Astrocyte of the cerebellum (primary cell): ENCODE measurements around the gene TCERG1L.

Experiments
- DNase-seq: peaks from one replicate; pipeline ENCODE4 v3.0.0-alpha.2; 2011; ENCODE audit warnings: low read depth
- H3K4me3 ChIP-seq: 2 replicates; pipeline ENCODE4 v1.5.1; 2011; ENCODE audit warnings: mild to moderate bottlenecking, low read depth, low read length, moderate library complexity
- in situ Hi-C: cut with HindIII; loops from 2 replicates; pipeline ENCODE4 v1.10.0; 2017; ENCODE audit warnings: low sequenced_read_pairs
- TF ChIP-seq, protein P1 (sequence below): IDR thresholded peaks from 2 replicates; pipeline ENCODE4 v1.5.1; 2012; ENCODE audit warnings: low read length, low read depth, moderate library complexity, mild to moderate bottlenecking; ENCODE audit errors: missing control alignments

The TCERG1L gene

DNA sequence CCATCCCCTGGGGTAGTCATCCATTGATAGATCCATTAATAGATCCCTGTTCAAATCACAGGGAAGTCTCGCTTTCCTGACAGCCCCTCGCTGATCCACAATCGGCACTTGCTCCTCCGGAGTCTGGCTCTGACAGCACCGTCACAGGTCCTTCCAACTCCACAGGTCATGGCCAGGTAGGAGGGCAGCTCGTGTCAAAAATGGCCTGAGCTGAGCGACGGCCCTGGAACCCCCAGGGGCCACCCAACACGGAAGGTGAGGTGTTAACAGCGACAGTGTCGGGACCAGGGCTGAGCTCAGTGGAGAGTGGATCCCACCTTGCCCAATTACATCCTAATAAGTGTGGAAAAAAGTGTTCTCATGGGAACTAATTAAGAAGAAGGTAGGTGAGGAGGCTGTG is 219.8 kb downstream of the TCERG1L start:
- in situ Hi-C loops = no loop called here
- TF ChIP-seq, protein P1, sequence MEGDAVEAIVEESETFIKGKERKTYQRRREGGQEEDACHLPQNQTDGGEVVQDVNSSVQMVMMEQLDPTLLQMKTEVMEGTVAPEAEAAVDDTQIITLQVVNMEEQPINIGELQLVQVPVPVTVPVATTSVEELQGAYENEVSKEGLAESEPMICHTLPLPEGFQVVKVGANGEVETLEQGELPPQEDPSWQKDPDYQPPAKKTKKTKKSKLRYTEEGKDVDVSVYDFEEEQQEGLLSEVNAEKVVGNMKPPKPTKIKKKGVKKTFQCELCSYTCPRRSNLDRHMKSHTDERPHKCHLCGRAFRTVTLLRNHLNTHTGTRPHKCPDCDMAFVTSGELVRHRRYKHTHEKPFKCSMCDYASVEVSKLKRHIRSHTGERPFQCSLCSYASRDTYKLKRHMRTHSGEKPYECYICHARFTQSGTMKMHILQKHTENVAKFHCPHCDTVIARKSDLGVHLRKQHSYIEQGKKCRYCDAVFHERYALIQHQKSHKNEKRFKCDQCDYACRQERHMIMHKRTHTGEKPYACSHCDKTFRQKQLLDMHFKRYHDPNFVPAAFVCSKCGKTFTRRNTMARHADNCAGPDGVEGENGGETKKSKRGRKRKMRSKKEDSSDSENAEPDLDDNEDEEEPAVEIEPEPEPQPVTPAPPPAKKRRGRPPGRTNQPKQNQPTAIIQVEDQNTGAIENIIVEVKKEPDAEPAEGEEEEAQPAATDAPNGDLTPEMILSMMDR = no peak
- no peak overlapping the region for H3K4me3 ChIP-seq
- no peak for DNase-seq

DNA sequence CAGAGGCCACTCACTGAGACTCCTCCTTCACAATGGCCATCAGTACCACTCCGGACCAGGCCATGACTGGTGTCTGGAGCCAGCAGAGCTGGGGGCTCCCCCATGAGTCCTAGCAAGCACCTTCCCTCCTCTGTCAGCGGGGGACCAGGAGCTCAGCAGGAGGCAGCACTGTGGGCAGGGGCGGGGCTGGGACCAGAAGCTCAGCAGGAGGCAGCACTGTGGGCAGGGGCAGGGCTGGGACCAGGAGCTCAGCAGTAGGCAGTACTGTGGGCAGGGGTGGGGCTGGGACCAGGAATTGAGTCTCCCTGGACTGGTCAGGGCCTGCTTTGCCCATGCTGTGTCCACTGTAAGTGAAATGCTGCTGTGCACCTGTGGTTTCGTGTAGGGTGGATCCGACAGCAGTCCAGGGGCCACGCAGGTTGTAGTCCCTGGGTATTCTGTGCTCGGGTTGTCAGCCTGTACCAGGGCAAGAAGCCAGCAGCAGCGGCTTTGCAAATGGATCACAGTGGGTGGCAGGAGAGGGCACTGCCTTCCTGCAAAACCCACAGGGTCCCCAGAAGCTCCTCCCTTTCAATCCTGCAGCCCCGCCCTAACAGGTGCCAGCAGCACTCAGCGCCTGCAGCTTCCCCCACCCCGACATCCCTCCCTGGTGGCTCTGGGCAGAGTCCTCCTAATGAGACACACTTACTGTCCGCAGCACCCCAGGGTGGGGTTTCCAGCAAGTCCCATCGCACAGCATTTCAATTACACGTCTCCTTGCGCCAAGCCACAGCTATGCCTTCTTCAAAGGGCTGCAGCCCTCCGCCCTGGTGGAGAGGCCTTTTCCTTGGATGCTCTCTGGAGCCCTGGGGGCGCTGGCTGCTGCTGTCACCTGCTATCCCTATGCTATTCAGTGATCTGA is 220.5 kb downstream of the TCERG1L start:
- no peak for DNase-seq
- H3K4me3 ChIP-seq = no peak overlapping the region
- TF ChIP-seq, protein P1 = no peak
- in situ Hi-C loops = no loop called here

DNA sequence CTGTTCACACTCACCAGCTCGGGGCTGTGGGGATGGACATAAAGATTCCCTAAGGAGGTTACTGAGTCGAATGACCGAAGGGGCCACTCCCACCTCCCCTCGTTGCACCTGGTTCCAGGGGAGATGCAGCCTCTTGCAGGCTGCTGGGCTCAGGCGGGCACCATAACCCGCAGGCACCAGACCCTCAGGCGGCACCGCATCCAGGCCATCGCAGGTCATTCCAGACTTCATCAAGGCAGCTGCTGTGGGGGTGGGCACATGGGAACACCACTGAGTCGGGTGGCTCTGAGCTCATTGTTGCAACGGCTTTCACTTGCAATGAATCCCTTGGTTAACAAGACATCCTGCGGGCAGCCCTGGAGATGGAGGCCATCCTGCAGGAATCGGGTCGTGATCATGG is 221.7 kb downstream of the TCERG1L start:
- DNase-seq = no peak
- no peak overlapping the region for H3K4me3 ChIP-seq
- TF ChIP-seq, protein P1 = no peak
- in situ Hi-C loops = no loop called here

DNA sequence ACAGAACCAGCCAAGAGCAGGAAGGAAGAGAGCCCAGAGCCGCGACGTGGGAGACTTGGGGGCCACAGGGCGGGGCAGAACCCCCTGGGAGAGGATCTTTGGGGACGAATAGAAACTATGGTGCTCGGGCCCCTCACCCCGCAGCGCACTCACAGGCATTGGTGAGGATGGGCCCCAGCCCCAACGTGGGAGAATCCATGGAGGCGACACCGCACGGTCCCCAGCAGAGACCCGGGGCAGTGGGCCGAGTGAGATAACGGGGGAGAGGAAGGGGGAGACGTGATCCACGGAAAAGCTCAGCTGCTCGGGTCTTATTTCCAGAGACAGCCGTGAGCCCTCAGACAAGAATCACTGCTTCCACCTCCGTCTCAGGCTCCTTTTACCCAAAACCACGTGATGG is 222.4 kb downstream of the TCERG1L start:
- in situ Hi-C loops = no loop called here
- no peak for DNase-seq
- no peak overlapping the region for H3K4me3 ChIP-seq
- TF ChIP-seq, protein P1 = no peak

DNA sequence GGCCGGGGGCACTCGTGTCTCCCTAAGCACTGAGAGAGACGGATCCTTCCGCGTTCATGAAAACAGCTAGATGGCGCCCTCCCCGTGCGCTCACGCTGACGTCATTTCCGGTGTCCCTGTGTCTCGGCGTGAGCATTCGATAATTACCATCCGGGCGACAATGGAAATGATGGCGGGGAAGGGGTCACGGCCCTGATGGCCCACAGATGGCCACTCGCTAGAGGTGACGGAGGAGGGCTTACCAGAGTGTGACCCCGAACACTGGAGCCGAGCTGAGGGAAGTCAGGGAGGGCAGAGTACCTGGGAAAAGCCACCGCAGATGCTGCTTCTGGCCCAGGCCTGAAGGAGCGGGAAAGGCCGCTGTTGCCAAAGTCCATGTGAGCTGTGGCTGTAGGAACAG is 222.9 kb downstream of the TCERG1L start:
- no peak overlapping the region for H3K4me3 ChIP-seq
- in situ Hi-C loops = no loop called here
- no peak for DNase-seq
- TF ChIP-seq, protein P1 = no peak

DNA sequence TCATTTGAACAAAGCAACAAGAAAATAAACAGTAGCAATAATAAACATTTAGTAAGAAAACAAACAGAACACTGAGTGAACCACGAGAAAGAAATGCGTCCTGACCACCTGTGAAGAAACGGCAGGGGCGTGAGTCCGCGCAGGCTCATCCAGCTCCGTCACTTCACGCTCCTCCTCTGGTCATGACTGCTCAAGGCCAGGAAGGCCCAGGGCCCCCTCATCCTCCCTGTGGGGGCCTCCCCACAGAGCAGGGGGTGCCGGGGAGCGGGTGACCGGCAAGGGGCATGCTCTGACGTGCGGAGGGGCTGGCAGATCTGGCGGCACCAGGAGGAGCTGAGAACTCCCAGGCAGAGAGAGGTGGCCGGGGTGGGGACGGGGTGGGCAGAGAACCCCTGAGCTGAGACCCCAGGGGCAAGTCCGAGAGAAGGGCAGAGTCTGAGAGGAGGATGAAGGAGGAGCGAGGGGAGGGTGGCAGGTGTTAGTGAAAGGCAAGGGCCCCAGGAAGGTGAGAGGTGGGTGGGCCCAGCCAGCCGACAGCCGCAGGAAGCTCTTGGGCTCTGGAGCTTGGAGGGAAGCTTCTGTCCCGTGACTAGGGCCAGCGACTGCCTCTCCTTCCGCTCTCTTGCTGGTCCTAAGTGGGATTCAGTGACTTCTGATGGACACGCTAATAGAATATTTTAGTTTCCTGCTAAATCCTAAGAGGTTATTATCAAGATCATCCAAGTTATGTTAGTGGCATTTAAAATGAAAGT is 223.9 kb downstream of the TCERG1L start:
- in situ Hi-C loops = no loop called here
- DNase-seq = no peak
- H3K4me3 ChIP-seq = no peak overlapping the region
- TF ChIP-seq, protein P1 = no peak
